Stimulated activated naive CD8-positive, alpha-beta T cell treated with anti-CD3 and anti-CD28 coated beads, Interleukin-15, amount 100 ng/mL, for 72 hours (primary cell): ENCODE measurements around the gene CCZ1.
A peak's percentile ranks its signal among the peaks of the same experiment; 100 is the strongest.
"Not testable (repeated sequence)": the region's sequence is repeated elsewhere in the genome, so short reads cannot be mapped to it uniquely, and the experiment has no call there.

Experiments used
- ATAC-seq: fragments of 150-1000 bp; cut with Tn5 transposase; 2 replicates; pipeline ENCODE4 v1.10.0; 2021; ENCODE audit warnings: mild to moderate bottlenecking, moderate library complexity
- DNase-seq, 2 donors: peaks; one replicate each; pipeline ENCODE4 v3.0.0; 2021 to 2022
- H3K27ac Mint-ChIP-seq, 2 donors: one replicate each; pipeline ENCODE4 v1.8.0; 2022; ENCODE audit warnings: mild to moderate bottlenecking in 2 of 2, mixed read lengths in 2 of 2, moderate library complexity in 2 of 2
- H3K27me3 Mint-ChIP-seq: one replicate; pipeline ENCODE4 v1.8.0; 2022; ENCODE audit warnings: mixed read lengths
- H3K4me1 Mint-ChIP-seq: one replicate; pipeline ENCODE4 v1.8.0; 2022; ENCODE audit warnings: mild to moderate bottlenecking, mixed read lengths
- H3K4me3 Mint-ChIP-seq, 2 donors: one replicate each; pipeline ENCODE4 v1.8.0; 2022; ENCODE audit warnings: mild to moderate bottlenecking in 2 of 2, mixed read lengths in 2 of 2, moderate library complexity in 1 of 2
- H3K9me3 Mint-ChIP-seq, 2 donors: one replicate each; pipeline ENCODE4 v1.8.0; 2022; ENCODE audit warnings: mixed read lengths in 2 of 2

CCZ1 gene

DNA sequence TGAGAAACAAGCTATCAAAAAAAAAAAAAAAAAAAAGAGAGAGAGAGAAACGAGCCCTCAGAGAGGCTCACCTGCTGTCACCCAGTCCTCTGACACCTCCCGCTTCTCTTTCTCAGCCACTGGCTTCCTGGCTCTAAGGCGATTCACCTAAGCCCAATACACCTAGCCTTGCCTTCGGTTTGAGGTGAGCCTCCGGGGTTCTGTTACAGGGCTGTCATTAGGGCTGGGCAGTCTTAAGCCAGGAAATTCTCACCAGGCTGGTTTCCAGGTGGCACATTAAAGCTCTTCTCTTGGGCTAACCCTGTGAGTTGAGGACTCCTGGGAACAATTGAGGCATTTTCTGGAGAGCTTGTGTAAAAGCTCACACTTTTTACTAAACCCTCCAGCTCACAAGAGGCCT lies 10.5 kb upstream of the CCZ1 start:
- not testable (repeated sequence) for H3K9me3 Mint-ChIP-seq, H3K4me3 Mint-ChIP-seq, DNase-seq, H3K27me3 Mint-ChIP-seq, H3K27ac Mint-ChIP-seq, H3K4me1 Mint-ChIP-seq, ATAC-seq

DNA sequence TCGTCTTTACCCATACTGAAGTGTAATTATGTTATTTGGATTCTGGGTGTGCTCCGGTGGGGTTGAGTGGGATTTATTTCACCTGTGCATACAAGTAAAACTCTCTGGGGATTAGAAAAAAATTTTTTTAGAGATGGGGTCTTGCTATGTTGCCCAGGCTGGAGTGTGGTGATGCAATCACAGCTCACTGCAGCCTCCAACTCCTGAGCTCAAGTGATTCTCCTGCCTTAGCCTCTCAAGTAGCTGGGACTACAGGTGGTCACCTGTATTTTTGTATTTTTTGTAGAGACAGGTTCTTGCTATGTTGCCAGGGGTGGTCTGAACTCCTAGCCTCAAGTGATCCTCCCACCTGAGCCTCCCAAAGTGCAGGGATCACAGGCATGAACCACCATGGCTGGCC lies 8.3 kb upstream of the CCZ1 start:
- ATAC-seq, H3K4me3 Mint-ChIP-seq, H3K27me3 Mint-ChIP-seq, DNase-seq, H3K4me1 Mint-ChIP-seq, H3K27ac Mint-ChIP-seq, H3K9me3 Mint-ChIP-seq: not testable (repeated sequence)

DNA sequence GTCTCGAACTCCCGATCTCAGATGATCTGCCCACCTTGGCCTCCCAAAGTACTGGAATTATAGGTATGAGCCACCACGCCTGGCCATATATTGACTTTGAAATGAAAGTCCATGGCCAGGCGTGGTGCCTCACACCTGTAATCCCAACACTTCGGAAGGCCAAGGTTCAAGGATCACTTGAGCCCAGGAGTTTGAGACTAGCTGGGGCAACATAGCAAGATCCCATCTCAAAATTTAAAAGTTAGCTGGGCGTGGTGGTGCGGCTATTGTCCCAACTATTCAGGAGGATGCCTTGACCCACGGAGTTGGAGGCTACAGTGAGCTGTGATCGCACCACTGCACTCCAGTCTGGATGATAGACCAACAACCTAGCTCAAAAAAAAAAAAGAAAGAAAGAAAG lies 6.0 kb upstream of the CCZ1 start:
- DNase-seq (no peak), ATAC-seq (no peak)
- Mint-ChIP-seq H3K9me3 (no peaks in the 10 kb centered on the region), H3K27me3 (no peaks in the 10 kb centered on the region), H3K4me1 (no peaks in the 10 kb centered on the region), H3K27ac (no peak overlapping the region), H3K4me3 (no peak overlapping the region)

DNA sequence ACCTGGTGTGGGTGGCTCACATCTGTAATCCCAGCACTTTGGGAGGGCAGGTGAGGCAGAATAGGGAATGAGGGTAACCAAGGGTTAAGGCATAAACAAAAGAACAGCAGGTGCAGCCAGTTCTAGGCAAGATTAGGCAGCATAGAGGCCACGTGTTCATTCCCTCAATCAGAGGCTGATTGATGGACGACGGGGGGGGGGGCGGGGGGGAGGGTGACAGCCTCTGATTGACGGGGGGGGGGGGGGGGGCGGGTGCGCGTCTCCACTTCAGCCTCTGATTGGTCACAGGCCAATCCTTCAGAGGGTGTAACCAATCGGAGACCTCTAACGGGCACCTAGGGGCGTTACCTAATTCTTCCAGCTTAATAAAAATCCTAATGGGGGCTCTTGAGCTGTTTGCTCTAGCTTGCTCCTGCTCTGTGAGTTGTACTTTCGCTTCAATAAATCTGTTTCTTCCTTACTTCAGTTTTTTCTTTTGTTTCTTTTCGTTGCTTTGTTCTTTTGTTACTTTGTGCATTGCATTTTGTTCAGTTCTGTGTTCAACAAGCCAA lies 1.1 kb upstream of the CCZ1 start:
- H3K27ac Mint-ChIP-seq, result peak overlapping the region in 1 of 2 donors; percentile 27
- not testable (repeated sequence) for ATAC-seq

DNA sequence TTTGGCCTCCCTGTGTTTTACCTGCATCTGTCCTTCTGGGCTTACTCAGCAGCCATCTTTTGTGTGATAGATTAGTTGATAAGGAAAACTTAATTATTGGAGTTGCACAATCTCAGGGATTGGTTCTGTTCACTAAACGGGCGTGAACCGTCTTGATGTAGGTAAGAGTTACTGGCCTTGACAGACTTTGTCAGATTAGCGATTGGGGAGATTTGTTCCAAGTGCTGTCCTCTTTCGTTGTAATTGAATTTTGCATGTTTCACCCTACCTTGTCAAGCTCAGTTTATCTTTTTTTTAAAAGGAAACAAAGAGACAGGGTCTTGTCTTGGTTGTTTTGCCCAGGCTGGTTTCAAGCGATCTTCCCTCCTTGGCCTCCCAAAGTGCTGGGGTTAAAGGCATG lies 4.5 kb downstream of the CCZ1 start:
- not testable (repeated sequence) for DNase-seq, H3K27ac Mint-ChIP-seq, ATAC-seq, H3K4me1 Mint-ChIP-seq, H3K4me3 Mint-ChIP-seq, H3K9me3 Mint-ChIP-seq, H3K27me3 Mint-ChIP-seq

More for the DNA sequence above, 1.1 kb upstream of the CCZ1 start:
- DNase-seq, H3K9me3 Mint-ChIP-seq, H3K4me1 Mint-ChIP-seq, H3K27me3 Mint-ChIP-seq: not testable (repeated sequence)
- peak overlapping the region; percentile 52 to 64 for H3K4me3 Mint-ChIP-seq

DNA sequence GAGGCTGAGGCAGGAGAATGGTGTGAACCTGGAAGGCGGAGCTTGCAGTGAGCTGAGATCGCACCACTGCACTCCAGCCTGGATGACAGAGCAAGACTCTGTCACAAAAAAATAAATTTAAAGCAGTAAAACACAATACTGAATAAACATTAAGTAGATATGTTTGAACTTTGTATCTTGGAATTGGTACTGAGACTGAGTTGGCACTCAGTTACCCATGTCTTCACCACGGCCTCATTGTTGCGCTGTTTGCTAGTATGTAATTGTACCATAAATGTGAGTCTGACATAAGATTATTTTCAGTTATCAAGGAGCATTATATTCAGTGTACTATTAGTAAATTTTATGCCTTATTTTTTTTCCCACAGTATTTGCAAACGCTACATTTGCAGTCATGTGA lies 6.2 kb downstream of the CCZ1 start:
- H3K9me3 Mint-ChIP-seq, H3K27ac Mint-ChIP-seq, H3K4me3 Mint-ChIP-seq: not testable (repeated sequence)

DNA sequence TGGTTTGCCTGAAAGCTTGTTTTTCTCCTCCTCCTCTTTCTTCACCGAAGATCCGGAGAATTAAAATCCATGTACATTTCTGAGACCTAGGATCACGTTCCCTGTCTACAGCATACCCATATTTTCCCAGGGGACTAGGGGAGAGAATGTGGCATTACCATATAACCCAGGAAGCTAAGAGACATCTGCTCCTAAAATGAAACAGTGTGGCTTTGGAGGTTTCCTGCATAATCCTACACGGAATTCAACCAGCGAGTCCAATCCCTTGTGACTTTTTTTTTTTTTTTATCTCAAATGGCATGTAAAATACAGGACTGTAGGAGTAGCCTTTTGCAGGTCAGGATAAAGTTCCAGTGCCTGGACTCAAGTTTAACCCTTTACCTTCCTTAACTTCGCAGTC lies 10.3 kb downstream of the CCZ1 start:
- not testable (repeated sequence) for DNase-seq, H3K4me3 Mint-ChIP-seq, H3K9me3 Mint-ChIP-seq, H3K4me1 Mint-ChIP-seq, ATAC-seq, H3K27ac Mint-ChIP-seq, H3K27me3 Mint-ChIP-seq

More for the DNA sequence above, 6.2 kb downstream of the CCZ1 start:
- not testable (repeated sequence) for ATAC-seq, DNase-seq, H3K27me3 Mint-ChIP-seq, H3K4me1 Mint-ChIP-seq

DNA sequence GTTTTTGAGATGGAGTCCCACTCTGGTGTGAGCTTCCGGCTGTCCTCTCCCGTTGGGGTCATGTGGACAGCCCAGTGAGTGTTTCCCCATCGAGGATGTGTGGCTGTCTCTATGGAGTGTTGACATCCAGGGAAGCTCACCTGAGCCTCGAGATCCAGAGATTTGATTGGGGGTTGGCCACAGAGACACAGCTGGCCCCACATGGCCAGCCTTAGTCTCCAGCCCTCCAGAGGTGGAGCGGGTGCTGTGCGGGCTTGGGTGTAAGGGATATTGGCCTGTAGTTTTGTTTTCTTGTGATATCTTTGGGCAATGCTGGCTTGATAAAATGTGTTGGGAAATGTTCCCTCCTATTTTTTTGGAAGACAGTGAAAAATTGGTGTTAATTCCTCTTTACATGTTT lies 18.0 kb downstream of the CCZ1 start:
- not testable (repeated sequence) for ATAC-seq, H3K4me1 Mint-ChIP-seq, H3K9me3 Mint-ChIP-seq, H3K27me3 Mint-ChIP-seq, H3K27ac Mint-ChIP-seq, H3K4me3 Mint-ChIP-seq, DNase-seq

DNA sequence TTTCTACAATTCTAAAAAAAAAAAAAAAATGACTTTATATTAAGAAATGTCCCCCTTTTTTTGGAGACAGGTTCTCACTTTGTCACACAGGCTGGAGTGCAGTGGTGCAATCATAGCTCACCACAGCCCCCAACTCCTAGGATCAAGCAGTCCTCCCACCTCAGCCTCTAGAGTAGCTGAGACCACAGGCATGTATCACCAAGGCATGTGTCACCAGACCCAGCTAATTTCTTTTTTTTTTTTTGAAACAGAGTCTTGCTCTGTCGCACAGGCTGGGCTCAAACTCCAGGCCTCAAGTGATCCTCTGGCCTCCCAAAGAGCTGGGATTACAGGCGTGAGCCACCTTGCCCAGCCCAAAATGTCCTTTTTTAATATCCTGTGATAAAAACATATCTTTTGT lies 25.6 kb downstream of the CCZ1 start:
- H3K4me1 Mint-ChIP-seq, H3K27me3 Mint-ChIP-seq, H3K27ac Mint-ChIP-seq, ATAC-seq, H3K4me3 Mint-ChIP-seq, H3K9me3 Mint-ChIP-seq, DNase-seq: not testable (repeated sequence)

DNA sequence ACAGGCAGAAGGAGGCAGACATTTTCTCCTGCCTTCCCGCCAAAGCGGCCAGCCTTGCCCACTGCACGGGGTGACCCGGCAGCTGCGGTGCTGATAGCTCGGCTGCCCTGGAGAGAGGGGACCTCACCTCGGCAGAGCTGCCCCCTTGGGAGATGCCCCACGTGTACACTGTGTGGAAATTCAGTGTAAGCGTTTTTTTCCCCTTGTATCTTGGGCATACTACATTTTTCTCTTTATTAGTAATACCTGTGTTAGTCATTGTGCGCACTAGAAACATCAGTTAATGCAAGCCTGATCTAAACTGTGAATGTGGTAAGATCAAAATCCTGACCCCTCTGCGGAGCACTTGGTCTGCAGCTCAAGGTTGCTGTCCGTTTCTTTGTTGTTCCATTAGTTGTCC lies 26.1 kb downstream of the CCZ1 start:
- not testable (repeated sequence) for H3K27ac Mint-ChIP-seq, H3K9me3 Mint-ChIP-seq, DNase-seq, ATAC-seq, H3K4me1 Mint-ChIP-seq, H3K4me3 Mint-ChIP-seq, H3K27me3 Mint-ChIP-seq

DNA sequence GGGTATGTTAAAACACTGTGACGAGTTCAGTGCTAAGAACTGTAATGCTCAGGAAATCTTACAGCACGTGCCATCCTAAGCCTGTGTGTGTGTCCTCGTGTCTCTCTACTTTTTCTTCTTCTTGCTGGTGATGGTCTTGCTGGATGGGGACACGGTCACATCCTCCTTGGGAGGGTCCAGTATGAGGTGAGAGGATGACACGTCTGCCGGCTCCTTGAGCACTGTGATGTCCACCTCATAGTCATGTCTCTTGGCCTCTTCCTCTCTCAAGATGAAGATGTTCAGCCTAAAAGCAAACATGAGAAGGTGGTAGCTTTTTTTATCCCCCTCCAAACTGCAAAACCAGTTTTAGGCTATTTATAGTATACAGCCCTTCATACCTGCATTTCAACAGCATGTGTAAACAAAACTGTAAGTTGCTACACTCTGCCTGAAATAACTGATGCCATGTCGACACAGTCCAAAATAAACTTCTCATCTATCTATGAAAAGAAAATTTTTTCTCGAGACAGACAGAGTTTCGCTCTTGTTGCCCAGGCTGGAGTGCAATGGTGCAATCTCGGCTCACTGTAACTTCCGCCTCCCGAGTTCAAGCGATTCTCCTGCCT lies 27.8 kb downstream of the CCZ1 start:
- H3K27me3 Mint-ChIP-seq, DNase-seq, H3K4me1 Mint-ChIP-seq, H3K4me3 Mint-ChIP-seq, ATAC-seq, H3K9me3 Mint-ChIP-seq, H3K27ac Mint-ChIP-seq: not testable (repeated sequence)

DNA sequence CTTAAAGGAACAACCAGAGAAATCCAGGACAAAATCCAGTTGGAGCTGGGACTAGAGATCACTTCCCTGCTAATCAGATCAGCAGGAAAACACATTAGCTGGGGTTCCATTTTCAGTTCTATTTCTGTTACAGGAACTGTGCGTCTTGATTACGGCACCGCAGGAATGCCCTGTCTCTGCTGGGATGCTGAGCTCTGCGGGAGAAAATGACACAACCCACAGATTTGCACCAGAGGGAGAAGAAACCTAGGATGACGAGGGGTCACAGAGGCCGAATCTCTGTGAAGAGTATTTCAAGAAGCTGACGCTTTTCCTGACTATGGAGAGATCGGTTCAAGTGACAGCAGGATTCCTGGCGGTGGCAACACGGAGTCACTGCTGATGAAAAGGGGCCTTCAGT lies 31.8 kb downstream of the CCZ1 start:
- H3K4me1 Mint-ChIP-seq, H3K27ac Mint-ChIP-seq, DNase-seq, H3K9me3 Mint-ChIP-seq, ATAC-seq, H3K27me3 Mint-ChIP-seq, H3K4me3 Mint-ChIP-seq: not testable (repeated sequence)

DNA sequence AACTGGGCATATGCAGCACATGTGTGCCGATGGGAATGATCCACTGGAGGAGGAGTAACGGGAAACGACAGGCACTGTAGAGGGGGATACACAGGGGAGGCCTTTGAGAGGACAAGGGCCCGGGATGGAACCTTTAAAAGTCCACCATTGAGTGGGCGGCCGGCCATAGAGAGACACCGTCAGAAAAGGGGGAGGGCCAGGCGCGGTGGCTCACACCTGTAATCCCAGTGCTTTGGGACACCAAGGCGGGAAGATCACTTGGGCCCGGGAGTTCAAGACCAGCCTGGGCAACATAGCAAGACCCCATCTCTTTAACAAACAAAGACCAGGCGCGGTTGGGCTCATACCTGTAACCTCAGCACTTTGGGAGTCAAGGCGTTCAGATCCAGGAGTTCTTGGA lies 32.7 kb downstream of the CCZ1 start:
- not testable (repeated sequence) for H3K9me3 Mint-ChIP-seq, DNase-seq, H3K4me3 Mint-ChIP-seq, H3K27ac Mint-ChIP-seq, ATAC-seq, H3K4me1 Mint-ChIP-seq, H3K27me3 Mint-ChIP-seq

DNA sequence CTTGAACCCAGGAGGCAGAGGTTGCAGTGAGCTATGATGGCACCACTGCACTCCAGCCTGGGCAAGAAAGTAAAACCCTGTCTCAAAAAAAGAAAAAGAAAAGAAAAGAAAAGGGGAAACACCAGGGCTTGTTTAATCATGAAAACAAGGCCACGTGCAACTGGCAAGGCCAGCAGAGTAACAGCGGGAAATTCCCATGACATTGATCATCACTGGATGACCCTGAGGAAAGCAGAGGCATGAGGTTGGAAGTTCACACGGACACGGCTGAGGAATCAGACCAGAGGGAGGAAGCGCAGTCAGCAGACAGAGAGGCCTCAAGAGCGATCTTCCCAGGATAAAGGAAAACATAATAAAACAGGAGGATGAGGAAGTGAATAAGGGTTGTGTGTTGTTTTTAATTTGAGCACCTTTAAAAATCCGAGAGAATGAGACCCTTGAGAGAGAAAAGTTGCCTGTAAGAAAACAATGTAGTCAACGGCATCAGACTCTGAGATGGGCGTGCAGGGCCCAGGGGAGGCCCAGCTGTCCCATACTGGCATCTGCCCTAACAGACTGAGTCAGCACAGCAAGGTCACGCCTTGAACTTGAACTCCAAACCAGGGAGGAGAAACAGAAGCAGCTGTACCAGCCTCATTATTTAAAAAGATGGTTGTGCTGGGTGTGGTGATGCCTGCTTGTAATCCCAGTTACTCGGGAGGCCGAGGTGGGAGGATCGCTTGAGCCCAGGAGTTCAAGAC lies 33.5 kb downstream of the CCZ1 start:
- not testable (repeated sequence) for DNase-seq, ATAC-seq, H3K9me3 Mint-ChIP-seq, H3K4me3 Mint-ChIP-seq, H3K27ac Mint-ChIP-seq, H3K4me1 Mint-ChIP-seq, H3K27me3 Mint-ChIP-seq

DNA sequence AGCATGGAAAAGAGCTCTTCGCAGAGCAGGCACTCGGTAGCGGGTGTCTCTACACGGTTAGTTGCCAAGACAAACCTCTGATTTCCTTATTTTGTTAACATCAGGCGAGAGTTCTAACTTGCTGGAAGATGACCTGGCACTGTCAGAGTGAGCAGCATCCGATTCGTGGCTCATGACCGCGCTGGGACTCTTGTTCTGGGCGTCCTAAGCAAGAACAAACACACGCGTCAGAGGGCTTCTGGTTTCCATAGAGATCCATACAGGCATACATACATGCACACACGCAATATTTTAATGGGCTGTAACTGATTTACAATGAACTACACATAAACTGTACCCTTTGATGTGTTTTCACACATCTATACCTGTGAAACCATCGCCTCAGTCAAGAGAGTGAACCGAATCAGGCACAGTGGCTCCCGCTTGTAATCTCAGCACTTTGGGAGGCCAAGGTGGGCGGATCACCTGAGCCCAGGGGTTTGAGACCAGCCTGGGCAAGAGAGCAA lies 36.5 kb downstream of the CCZ1 start:
- H3K27me3 Mint-ChIP-seq, DNase-seq, ATAC-seq, H3K4me1 Mint-ChIP-seq, H3K9me3 Mint-ChIP-seq, H3K27ac Mint-ChIP-seq, H3K4me3 Mint-ChIP-seq: not testable (repeated sequence)

DNA sequence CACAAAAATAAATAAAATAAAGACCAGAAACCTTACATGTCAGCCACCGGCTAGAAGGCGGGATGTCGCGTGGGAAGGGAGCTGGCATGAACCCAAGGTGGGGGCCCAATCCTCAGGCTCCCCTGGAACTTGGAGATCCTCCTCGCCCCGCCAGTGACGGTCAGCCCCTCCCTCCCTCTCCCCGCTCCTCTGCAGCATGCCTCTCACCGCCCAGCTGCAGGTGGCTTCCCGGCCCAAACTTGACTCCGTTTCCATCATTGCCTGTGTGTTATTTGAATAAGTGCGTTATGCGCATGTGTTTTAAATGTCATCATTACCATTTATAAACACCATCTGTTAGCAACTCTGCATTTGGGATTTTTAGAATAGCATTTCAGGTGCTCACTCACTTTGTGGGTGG lies 64.7 kb downstream of the CCZ1 start:
- H3K27ac Mint-ChIP-seq, H3K9me3 Mint-ChIP-seq, H3K4me3 Mint-ChIP-seq, DNase-seq, H3K4me1 Mint-ChIP-seq, ATAC-seq, H3K27me3 Mint-ChIP-seq: not testable (repeated sequence)
